ENCODE results near the gene GPR45.
"Not testable (repeated sequence)": the region's sequence is repeated elsewhere in the genome, so short reads cannot be mapped to it uniquely, and the experiment has no call there.

The GPR45 gene, protein sequence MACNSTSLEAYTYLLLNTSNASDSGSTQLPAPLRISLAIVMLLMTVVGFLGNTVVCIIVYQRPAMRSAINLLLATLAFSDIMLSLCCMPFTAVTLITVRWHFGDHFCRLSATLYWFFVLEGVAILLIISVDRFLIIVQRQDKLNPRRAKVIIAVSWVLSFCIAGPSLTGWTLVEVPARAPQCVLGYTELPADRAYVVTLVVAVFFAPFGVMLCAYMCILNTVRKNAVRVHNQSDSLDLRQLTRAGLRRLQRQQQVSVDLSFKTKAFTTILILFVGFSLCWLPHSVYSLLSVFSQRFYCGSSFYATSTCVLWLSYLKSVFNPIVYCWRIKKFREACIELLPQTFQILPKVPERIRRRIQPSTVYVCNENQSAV

DNA sequence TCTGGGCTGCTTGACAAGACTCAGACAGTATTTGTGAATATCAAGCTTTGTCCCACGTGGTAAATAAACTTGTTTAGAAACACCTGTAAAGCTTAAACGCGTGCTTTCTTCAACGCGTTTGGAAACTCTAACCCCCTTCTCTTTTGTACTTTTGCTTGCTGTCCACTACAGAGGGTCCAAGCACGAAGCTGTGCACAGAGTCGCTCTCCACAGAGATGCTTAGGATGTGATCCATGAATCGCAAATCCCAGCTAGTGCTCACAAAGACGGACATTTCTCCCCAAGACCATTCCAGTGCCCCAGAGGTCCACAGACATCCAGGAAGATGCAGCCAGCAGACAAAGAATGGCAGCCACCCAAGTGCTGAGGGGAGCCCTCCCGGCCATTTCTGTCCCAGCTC, at the start of gene GPR45:
GPR45 (plus strand) TSS at position 301 of the 400 bp plus-strand sequence. CDS start 116 bp downstream, outside the sequence.
- no peak for DNase-seq

DNA sequence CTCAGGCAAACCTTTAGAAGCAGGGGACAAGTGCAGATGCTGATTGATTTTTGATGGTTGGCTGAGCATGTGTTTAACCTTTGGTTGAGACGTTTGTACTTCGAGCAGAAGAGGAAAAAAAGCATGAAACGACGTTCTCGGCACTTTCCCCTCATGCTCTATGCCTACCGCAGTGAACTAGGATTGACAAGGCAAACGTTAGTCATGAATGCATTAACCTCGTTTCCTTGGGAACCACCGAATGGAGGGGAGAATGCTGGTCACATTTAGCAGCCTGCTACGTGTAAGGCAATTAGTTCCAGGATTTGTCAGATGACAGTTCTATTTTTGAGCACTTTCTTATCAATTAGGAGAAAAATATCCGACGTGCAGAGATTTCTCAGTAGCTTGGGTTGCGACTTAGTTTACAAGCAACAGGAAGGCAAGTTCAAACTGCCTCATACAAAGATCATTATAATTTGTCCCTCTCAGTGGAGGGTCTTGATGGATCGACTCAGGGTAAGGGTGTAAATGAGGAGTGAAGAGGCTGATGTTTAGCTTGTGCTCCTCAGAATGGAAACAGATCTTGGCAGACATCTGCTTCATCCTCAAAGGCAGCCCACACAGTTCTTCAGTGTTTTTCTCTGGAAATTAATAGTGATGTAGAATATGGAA, 47.4 kb upstream of the GPR45 start:
- DNase-seq = no peak

DNA sequence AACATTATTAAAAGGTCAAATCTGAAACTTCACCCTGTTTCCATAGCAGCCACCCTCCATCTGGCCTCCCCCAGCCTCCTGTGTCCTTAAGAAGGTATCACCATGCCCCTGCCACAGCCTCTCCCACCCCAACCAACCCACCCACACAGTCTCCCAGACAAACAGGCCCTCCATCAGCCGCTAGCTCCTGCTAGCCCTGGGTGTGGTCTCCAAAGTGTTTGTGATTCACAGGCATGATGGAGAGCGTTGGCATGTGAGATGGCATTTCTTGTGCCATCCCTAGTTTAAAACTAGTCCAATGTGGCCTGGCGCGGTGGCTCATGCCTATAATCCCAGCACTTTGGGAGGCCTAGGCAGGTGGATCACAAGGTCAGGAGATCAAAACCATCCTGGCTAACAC, 44.9 kb upstream of the GPR45 start:
- DNase-seq = no peak

DNA sequence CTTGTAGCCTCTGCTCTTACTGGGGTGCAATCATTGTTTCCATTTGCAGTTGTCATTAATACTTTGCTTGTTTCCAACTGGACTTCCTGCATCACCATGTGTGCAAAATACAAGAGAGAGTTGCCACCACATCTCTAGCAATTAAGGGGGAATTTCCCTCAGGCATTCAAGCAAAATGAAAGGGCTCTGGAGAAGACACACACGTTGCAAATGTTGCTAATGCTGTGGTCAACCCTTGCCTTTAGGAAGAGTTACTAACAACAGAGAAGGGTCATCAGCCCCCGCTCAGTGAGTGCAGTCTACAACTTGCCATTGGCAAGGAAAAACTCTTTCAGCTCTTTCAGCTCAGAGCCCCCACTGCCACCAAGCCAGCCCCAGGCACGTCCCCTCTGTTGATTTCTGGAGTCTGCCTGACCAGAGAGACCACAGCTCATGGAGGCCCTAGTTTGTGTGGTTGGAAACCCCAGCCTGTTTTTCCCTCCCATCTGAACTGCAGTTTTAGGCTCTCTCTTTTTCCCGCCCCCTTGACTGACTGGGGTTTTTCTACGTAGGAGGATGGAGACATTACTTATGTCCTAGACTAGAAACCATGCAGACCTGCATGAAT, 25.9 kb upstream of the GPR45 start:
- no peak for DNase-seq

DNA sequence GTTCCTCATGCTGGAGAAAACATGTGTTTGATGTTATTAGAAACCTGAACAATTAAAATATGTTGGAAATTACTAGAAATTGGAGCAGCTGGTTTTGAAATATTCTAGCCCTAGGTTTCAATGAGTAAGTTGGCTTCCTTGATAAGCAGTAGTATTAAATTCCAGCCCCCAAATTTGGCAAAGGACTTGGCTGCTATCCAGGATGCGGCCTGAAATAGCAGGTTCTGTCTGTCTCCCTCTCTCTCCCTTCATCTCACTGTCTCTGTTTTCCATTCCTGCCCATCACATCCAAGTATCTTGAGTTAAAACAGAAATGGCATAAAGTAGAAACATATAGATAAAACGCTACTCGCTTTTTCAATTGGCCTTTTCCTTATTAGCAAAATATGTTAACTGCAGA, 20.9 kb upstream of the GPR45 start:
- DNase-seq = no peak

DNA sequence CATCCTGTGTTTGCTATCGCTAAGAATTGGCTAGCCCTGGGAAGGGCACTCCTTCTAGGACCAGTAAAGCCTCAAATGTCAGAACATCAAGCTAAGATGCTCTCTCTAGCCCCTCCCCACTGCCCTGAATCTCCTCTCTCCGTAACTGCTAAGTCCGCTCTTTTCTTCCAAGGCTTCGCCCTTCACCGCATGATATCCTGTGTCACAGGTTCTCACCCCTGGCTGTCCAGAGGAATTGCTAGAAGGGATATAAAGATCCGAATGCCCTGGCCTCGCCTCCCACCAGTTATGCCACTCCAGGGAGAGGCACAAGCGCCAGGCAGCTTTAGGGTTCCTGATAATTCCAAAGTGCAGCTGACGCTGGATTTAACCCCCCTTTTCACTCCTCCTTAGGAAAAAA, 17.1 kb upstream of the GPR45 start:
- no peak for DNase-seq

DNA sequence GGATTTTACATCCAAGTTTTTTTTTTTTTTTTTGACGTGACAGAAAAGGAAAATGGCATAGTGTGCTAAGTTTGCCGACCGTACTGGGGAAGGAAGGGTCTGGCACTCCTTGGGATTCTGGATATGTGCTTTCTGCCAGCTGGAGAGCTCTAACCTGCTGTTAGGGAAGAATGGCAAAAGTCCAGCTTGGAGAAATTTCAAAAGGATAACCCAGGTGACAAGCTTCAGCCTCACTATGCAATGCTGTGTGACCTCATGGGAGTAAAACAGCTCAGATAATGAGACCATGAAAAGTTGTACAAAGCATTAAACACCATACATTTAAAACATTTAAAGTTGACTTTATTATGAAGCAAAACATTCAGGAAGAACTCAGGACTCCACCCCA, 10.3 kb upstream of the GPR45 start:
- DNase-seq = no peak

DNA sequence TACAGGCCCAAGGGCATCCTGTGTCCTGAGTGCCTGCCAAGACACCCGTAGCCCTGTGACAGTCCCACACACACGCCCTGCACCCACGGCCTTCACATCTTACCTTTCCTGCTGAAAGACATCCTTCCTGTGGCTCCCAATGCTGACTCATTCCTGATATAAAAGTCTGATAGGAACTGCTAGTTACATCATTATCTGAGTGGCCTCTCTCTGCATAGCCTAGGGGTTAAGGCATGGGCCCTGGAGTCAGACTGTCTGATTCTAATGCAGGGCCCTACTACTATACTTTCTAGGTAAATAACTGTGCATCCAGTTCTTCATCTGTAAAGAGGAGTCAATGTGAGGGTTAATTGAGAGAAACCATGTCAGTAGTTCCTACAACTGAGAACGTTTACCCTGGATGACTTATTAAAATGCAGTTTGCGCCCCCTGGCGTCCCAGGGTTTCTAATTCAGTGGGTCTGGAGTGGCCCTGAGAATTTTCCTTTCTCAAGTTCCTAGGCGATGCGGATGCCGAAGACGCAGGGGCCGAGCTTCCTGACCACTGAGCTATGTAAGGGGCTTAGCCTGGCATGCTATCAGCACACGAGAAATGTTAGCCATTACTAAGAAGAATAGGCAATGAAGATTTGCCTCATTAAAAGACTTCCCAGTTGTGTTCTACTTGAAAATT, 6.0 kb upstream of the GPR45 start:
- DNase-seq = peak; percentile 57

DNA sequence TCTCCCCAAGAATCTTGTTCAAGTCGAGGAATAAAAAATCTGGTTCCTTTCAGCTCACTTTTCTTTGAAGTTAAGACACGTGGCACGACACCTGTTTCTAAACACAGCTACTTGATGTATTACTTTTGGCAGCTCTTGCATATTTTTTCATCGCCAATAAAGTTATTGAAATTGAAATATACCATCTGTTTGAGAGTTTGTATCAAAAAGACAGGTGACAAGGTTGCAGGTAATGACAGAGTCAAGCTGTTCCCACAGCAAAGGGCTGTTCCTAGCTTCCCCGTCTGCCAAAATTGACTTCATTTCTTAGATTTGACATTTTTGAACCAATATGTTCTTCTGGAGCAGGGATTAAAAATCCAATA, 5.5 kb upstream of the GPR45 start:
- DNase-seq = no peak

DNA sequence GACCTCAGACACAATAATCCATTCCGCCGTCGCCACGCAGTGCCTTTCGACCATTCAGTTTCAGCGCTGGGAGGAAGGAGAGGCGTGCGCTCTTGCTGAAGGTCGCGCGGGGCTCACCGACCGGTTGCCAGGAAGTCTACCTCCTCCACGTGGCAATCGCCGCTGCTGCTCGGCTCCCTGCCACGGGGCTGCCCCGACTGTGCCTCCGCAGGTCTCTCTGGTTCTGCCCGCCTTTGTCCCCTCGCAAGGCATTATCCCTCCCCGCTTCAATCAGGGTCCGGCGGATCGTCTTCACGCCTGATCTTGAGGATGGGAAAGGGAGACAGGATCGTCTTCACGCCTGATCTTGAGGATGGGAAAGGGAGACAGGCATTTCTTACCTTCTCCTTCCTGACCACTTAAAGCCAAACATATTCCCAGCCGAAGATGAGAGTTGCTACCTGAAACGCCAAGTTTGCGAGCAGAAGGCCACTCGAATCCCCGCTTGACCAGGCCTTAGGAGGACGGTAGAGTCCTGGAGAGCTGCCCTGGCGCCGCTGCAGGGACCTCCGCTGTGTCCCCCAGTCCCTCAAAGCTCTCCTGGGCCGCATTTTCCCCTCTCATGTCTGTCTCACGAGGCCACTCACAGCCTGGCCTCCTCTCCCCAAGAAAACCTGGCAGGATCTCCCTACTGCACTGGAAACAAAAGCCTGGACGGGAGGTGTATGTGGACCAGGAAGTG, 4.3 kb upstream of the GPR45 start:
- no peak for DNase-seq

DNA sequence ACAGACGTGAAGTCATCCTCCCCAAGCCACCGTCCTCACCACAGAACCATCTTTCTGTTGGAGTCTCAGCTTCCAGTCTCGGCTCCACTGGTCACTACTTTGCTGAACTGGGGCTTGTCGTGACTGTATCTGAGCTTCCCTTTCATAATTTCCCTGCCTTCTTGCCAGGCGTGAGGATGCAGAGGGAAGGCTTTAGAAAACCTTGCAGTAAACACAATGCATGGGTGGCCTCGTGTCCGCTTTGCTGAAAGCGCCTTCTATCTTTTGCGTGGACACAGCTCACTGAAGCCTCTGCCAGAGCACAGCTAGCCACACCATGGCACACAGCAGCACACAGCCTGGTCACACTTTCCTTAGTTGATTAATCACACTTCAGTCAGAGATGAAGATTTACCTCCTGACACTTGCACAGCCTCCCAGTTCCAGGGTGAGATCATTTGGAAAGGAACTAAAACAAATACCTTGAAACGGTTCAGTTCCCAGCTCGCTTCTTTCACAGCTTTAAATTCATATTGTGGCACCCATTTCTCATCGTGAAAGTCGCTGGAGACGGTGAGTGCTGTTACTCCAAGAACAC, 2.8 kb upstream of the GPR45 start:
- no peak for DNase-seq

DNA sequence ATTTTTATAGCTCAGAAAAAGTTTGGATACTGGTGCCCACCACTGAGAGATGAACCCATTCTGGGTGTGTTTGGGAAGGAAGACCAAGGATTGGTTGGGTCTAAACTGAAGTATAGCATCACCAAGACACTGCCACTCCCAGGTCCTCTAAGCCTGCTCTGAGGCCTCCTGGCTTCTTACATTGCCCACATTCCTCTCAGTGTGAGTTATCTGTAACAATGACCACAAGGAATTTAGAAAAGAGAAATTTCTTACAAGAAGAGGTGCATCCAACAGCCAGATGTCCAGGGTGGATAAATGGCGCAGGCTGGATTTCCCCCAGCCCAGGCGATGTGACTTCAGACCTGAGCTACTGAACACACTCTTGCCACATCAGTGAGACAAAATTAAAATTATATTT, 1.6 kb upstream of the GPR45 start:
- no peak for DNase-seq

DNA sequence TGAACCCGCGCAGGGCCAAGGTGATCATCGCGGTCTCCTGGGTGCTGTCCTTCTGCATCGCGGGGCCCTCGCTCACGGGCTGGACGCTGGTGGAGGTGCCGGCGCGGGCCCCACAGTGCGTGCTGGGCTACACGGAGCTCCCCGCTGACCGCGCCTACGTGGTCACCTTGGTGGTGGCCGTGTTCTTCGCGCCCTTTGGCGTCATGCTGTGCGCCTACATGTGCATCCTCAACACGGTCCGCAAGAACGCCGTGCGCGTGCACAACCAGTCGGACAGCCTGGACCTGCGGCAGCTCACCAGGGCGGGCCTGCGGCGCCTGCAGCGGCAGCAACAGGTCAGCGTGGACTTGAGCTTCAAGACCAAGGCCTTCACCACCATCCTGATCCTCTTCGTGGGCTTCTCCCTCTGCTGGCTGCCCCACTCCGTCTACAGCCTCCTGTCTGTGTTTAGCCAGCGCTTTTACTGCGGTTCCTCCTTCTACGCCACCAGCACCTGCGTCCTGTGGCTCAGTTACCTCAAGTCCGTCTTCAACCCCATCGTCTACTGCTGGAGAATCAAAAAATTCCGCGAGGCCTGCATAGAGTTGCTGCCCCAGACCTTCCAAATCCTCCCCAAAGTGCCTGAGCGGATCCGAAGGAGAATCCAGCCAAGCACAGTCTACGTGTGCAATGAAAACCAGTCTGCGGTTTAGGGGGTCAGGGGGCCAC, 897 bp downstream of the GPR45 start:
- no peak for DNase-seq

DNA sequence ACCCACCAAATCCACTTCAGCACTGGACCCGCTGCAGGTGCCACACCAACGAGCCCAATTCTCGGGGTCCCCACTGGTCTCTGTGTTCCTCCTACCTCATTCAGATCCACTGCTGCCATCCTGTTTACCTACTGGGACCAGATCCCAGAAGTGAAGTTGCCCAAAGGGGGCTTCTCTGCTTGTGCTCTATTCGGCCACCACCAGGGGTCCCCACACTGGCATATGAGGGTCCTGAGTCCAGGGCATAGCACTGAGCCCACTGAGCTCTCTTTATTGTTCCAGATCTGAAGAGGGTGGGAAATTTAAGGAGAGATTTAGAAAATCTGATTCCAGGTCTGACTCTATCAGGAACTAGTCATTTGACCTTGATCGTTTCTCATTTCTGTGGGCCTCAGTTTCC, 2.4 kb downstream of the GPR45 start:
- no peak for DNase-seq

DNA sequence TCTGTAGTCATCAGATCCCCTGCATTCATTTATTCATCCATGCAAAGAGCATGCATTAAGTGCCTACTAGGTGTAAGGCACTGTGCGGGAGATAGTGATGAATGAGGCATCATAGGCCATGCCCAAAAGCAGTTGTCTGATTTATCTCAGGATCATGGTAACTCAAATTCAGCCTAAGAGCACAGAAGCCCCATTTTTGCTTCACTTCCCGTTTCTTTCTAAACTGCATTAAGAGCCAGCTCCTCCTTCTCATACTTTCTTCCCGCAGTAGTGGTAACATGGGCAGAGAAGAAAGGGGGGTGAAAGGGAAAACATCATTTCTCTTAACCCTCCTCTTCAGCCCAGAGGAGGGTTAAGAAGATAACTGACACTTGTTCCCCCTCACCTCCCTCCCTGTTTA, 2.9 kb downstream of the GPR45 start:
- no peak for DNase-seq

DNA sequence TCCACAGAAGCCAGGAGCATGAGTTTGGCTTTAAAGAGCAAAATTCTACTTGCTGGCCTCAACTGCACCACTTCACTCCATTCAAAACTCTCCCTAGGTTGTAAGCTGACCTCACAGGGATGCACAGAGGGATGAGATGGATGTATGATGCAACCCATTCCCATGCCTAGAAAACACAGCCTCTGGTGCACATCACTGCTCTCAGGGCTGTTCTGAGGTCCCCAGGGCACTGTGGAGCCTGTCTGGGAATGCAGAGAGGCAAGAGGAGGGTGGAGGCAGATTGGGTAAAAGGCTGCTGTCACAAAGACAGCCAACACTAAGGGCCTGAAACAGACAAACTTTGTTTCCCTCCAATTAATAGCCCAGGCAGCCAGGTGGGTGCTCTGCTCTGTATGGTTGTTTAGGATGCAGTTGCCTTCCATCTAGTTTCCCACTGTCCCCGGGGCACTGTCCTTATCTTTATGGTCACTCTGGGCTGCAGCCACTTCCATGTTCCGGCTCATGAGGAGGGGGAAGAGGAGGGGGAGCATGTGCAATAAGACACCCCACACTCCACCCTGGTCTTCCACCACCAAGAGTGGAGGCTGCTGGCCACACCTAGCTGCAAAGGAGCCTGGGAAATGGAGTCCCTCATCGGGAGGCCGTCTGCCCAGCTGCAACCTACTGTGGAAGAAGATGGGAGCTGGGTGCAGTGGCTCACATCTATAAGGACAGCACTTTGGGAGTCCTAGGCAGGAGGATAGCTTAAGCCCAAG, 7.0 kb downstream of the GPR45 start:
- DNase-seq = no peak

DNA sequence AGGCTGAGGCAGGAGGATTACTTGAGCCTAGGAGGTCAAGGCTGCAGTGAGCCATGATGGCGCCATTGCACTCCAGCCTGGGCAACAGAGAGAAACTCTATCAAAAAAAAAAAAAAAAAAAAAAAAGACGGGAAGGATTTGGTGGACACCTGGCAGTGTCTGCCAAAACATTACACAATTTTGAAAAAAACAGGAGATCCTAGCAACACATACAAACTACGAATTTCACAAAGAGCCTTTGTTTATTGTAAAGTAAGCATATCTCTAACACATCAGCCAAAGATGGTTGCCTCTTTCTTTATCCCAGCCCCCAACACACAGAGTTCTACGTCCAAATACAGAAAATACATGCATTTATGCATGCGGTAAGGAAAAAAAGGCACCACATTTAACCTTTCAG, 7.6 kb downstream of the GPR45 start:
- DNase-seq = no peak

DNA sequence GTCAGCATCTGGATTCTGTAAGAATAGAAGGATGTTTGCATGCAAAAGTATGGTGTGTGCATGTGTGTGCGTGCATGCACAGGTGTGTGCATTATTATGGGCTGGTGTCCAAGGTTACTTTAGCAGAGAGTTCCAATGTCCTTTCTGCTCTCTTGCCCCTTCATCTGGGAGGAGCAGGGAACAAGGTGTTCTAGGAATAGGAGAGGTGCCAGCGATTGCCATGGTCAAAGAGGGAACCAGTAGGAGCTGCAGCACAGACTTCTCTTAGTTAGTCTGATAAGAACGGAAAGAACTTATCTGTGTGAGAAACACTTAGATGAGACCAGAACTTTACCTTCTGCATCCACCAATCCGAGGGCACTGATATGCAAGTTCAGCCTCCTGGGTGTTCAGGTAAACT, 8.3 kb downstream of the GPR45 start:
- DNase-seq = no peak

DNA sequence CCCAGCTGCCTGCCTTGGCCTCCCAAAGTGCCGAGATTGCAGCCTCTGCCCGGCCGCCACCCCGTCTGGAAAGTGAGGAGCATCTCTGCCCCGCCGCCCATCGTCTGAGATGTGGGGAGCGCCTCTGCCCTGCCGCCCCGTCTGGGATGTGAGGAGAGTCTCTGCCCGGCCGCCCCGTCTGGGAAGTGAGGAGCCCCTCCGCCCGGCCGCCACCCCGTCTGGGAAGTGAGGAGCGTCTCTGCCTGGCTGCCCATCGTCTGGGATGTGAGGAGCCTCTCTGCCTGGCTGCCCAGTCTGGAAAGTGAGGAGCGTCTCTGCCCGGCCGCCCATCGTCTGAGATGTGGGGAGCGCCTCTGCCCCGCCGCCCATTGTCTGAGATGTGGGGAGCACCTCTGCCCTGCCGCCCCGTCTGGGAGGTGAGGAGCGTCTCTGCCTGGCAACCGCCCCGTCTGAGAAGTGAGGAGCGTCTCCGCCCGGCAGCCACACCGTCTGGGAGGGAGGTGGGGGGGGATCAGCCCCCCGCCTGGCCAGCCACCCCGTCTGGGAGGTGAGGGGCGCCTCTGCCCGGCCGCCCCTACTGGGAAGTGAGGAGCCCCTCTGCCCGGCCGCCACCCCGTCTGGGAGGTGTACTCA, 9.6 kb downstream of the GPR45 start:
- not testable (repeated sequence) for DNase-seq

DNA sequence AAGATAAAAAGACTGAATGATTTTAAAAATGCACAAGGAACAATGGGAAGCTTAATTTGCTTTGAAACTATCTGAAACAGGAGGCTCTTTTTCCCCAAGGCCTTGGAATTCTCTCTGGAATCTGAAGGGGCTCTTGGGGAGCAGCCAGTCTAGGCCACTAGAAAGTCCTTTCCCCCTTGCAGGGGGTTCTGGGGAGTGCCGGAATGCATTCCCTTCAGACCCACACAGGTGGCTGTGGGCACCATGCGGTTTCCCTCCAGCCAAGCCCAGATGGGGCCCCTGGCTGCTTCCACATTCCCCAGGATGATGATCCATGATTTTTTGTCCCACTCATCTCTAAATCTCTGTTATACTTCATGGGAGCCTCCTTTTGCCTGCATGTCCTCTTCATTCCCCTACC, 10.7 kb downstream of the GPR45 start:
- DNase-seq = no peak
